GM12873 (cell line): ENCODE data around the gene NOS2.

ENCODE experiments used
- CTCF ChIP-seq: IDR thresholded peaks from 2 replicates; pipeline ENCODE4 v1.5.1; 2012; ENCODE audit warnings: low read depth, mild to moderate bottlenecking, moderate library complexity, low read length, control low read depth; ENCODE audit not compliant: insufficient read depth; ENCODE audit errors: missing control alignments

The NOS2 gene

GRCh38 chr17:27800522-27800921, at the start of gene NOS2:
Gene NOS2, minus strand, starts transcription at chr17:27800529. Its CDS starts 1,720 bp downstream, at chr17:27798809.
- TF ChIP-seq CTCF: no peak

GRCh38 chr17:27849474-27850185, 49.3 kb upstream of the NOS2 start:
- no peak for TF ChIP-seq CTCF

DNA sequence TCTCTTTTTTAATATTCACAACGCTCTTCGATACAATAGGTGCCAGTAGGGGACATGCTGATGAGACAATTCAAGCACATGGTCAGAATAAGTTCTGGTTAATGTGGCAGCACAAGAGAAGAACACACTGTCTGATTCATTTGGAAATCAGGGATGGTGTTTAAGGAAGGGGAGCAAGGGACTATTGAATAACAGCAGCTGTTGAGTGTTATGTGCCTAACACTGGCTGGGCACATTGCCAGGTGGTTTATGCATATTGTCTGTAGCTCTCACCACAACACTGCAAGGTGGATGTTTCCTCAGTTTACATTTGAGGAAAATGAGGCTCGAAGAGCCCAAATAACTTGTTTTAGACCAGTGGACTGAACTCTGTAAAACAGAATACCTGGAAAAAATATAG, 48.6 kb upstream of the NOS2 start:
- TF ChIP-seq CTCF: no peak

GRCh38 chr17:27846042-27846655, 45.8 kb upstream of the NOS2 start:
- TF ChIP-seq CTCF: no peak

GRCh38 chr17:27845264-27846041, 45.1 kb upstream of the NOS2 start:
- no peak for TF ChIP-seq CTCF

DNA sequence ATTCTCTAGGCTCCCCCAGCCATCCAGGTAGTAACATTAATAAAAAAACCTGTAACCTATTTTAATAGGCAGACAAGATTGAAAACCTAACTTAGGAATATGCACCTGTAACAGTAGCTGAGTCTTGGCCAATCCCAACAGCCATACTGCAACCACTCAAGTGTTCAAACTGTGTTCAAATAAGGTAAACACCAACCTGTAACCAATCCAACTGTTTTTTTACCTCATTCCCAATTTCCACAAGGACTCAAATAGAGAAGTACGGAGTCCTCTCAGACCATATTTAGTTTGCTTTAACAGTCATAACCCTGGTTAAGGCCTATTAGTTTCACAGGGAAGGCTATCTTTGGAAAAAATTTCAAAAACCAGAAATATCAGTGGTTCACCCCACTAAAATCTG, 40.4 kb upstream of the NOS2 start:
- TF ChIP-seq CTCF: no peak

DNA sequence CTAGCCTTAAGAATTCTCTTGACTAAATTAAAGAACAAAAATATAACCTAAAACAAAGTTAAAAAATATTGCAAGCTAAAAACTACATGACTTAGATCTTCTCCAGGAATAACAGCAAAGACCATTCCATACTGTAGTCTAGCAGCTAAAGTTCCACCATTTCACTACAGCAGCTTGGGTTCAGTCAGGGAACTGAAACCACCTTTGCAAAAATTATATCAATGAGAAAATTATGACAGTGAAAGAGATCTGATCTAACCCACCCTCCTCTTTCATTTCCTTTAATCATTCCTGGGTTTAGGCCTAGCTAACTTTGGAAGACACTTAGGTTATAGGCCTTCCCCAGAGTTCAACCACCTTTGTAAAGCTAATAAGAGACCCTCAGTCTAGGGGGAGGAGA, 36.3 kb upstream of the NOS2 start:
- no peak for TF ChIP-seq CTCF
